ENCODE results near the gene ITPK1.

ITPK1 gene

GRCh38 chr14:93079865-93080403 is 35.8 kb downstream of the ITPK1 start:
- peaks cover 48 to 50% of the 10 kb centered on the region in 2 donors for H3K4me1 Mint-ChIP-seq (ENCODE audit: low read depth in 2 of 2)
- H3K27ac Mint-ChIP-seq = no peak overlapping the region
- H3K27me3 Mint-ChIP-seq = no peaks in the 10 kb centered on the region

GRCh38 chr14:93079321-93079720 is 36.4 kb downstream of the ITPK1 start:
- peaks cover 48 to 54% of the 10 kb centered on the region in 2 donors for H3K4me1 Mint-ChIP-seq (ENCODE audit: low read depth in 2 of 2)
- peaks cover 11% of the 10 kb centered on the region for H3K36me3 Mint-ChIP-seq (ENCODE audit: insufficient read depth)
- peak overlapping the region; percentile 12 to 81 for H3K27ac Mint-ChIP-seq
- H3K9me3 Mint-ChIP-seq = no peaks in the 10 kb centered on the region
- ATAC-seq (replicated peaks) (no peak), DNase-seq (no peak)
- H3K27me3 Mint-ChIP-seq = no peaks in the 10 kb centered on the region
- peak overlapping the region in 1 of 2 donors; percentile 13 for H3K4me3 Mint-ChIP-seq

More at GRCh38 chr14:93079865-93080403, 35.8 kb downstream of the ITPK1 start:
- DNase-seq (no peak), ATAC-seq (replicated peaks) (no peak)
- no peaks in the 10 kb centered on the region for H3K9me3 Mint-ChIP-seq
- H3K4me3 Mint-ChIP-seq = no peak overlapping the region
- H3K36me3 Mint-ChIP-seq (ENCODE audit: insufficient read depth) = peaks cover 11% of the 10 kb centered on the region

GRCh38 chr14:93078870-93079269 is 36.9 kb downstream of the ITPK1 start:
- Mint-ChIP-seq H3K27ac (peak overlapping the region; percentile 12 to 81), H3K36me3 (ENCODE audit: insufficient read depth) (peaks cover 11% of the 10 kb centered on the region), H3K9me3 (no peaks in the 10 kb centered on the region), H3K4me1 (ENCODE audit: low read depth in 2 of 2) (peaks cover 49 to 57% of the 10 kb centered on the region in 2 donors), H3K27me3 (no peaks in the 10 kb centered on the region), H3K4me3 (peak overlapping the region in 1 of 2 donors; percentile 13)
- ATAC-seq (replicated peaks) (no peak), DNase-seq (no peak)

- DNase-seq (no peak), ATAC-seq (replicated peaks) (no peak)
- H3K4me1 Mint-ChIP-seq (ENCODE audit: low read depth in 2 of 2) = peaks cover 49% of the 10 kb centered on the region in 2 donors
- peak overlapping the region; percentile 29 to 82 for H3K27ac Mint-ChIP-seq
- peak overlapping the region; percentile 7 to 15 for H3K4me3 Mint-ChIP-seq
- H3K27me3 Mint-ChIP-seq = no peaks in the 10 kb centered on the region
- no peaks in the 10 kb centered on the region for H3K9me3 Mint-ChIP-seq
- peaks cover 8% of the 10 kb centered on the region for H3K36me3 Mint-ChIP-seq (ENCODE audit: insufficient read depth)
Measured at GRCh38 chr14:93076755-93077154, 39.0 kb downstream of the ITPK1 start.

- DNase-seq (no peak), ATAC-seq (replicated peaks) (no peak)
- peaks cover 44 to 47% of the 10 kb centered on the region in 2 donors for H3K4me1 Mint-ChIP-seq (ENCODE audit: low read depth in 2 of 2)
- no peak overlapping the region for H3K4me3 Mint-ChIP-seq
- peaks cover 8% of the 10 kb centered on the region for H3K36me3 Mint-ChIP-seq (ENCODE audit: insufficient read depth)
- H3K27ac Mint-ChIP-seq = peak overlapping the region; percentile 82 to 95
- H3K9me3 Mint-ChIP-seq = no peaks in the 10 kb centered on the region
- H3K27me3 Mint-ChIP-seq = no peaks in the 10 kb centered on the region
Measured at GRCh38 chr14:93075891-93076290, 39.8 kb downstream of the ITPK1 start.

GRCh38 chr14:93073910-93074769 is 41.6 kb downstream of the ITPK1 start:
- no peak for DNase-seq
- H3K36me3 Mint-ChIP-seq (ENCODE audit: insufficient read depth) = peaks cover 5% of the 10 kb centered on the region
- no peaks in the 10 kb centered on the region for H3K9me3 Mint-ChIP-seq
- peak overlapping the region; percentile 81 to 84 for H3K27ac Mint-ChIP-seq
- peak; percentile 45 for ATAC-seq (replicated peaks)
- no peaks in the 10 kb centered on the region for H3K27me3 Mint-ChIP-seq
- peak overlapping the region; percentile 22 to 53 for H3K4me3 Mint-ChIP-seq
- H3K4me1 Mint-ChIP-seq (ENCODE audit: low read depth in 2 of 2) = peaks cover 37 to 44% of the 10 kb centered on the region in 2 donors

GRCh38 chr14:93073358-93073707 is 42.4 kb downstream of the ITPK1 start:
- ATAC-seq (replicated peaks) = no peak
- Mint-ChIP-seq H3K4me1 (ENCODE audit: low read depth in 2 of 2) (peaks cover 36 to 42% of the 10 kb centered on the region in 2 donors), H3K27me3 (no peaks in the 10 kb centered on the region), H3K4me3 (peak overlapping the region; percentile 22 to 53), H3K9me3 (no peaks in the 10 kb centered on the region), H3K27ac (peak overlapping the region; percentile 81 to 84), H3K36me3 (ENCODE audit: insufficient read depth) (peaks cover 3% of the 10 kb centered on the region)
- no peak for DNase-seq

- Mint-ChIP-seq H3K9me3 (no peaks in the 10 kb centered on the region), H3K27ac (peak overlapping the region; percentile 69 to 81), H3K27me3 (no peaks in the 10 kb centered on the region), H3K4me1 (ENCODE audit: low read depth in 2 of 2) (peaks cover 36 to 42% of the 10 kb centered on the region in 2 donors), H3K4me3 (peak overlapping the region; percentile 52 to 53), H3K36me3 (ENCODE audit: insufficient read depth) (peaks cover 3% of the 10 kb centered on the region)
- ATAC-seq (replicated peaks) (peak; percentile 43), DNase-seq (no peak)
Measured at GRCh38 chr14:93072659-93073357, 42.9 kb downstream of the ITPK1 start.

GRCh38 chr14:93068711-93069110 is 47.0 kb downstream of the ITPK1 start:
- peaks cover 42 to 53% of the 10 kb centered on the region in 2 donors for H3K4me1 Mint-ChIP-seq (ENCODE audit: low read depth in 2 of 2)
- no peak for ATAC-seq (replicated peaks)
- H3K4me3 Mint-ChIP-seq = no peak overlapping the region
- H3K36me3 Mint-ChIP-seq (ENCODE audit: insufficient read depth) = peaks cover 11% of the 10 kb centered on the region
- DNase-seq = no peak
- H3K27ac Mint-ChIP-seq = peak overlapping the region in 1 of 2 donors; percentile 78
- H3K9me3 Mint-ChIP-seq = no peaks in the 10 kb centered on the region
- H3K27me3 Mint-ChIP-seq = no peaks in the 10 kb centered on the region

- H3K4me3 Mint-ChIP-seq = peak overlapping the region; percentile 74
- ATAC-seq (replicated peaks) (no peak), DNase-seq (no peak)
- H3K27me3 Mint-ChIP-seq = no peaks in the 10 kb centered on the region
- no peaks in the 10 kb centered on the region for H3K9me3 Mint-ChIP-seq
- peak overlapping the region; percentile 91 to 92 for H3K27ac Mint-ChIP-seq
- peaks cover 35 to 42% of the 10 kb centered on the region in 2 donors for H3K4me1 Mint-ChIP-seq (ENCODE audit: low read depth in 2 of 2)
- H3K36me3 Mint-ChIP-seq (ENCODE audit: insufficient read depth) = peaks cover 11% of the 10 kb centered on the region
Measured at GRCh38 chr14:93067088-93067487, 48.6 kb downstream of the ITPK1 start.

- Mint-ChIP-seq H3K27ac (peak overlapping the region; percentile 91 to 92), H3K4me1 (ENCODE audit: low read depth in 2 of 2) (peaks cover 44 to 45% of the 10 kb centered on the region in 2 donors), H3K27me3 (no peaks in the 10 kb centered on the region), H3K9me3 (no peaks in the 10 kb centered on the region), H3K4me3 (peak overlapping the region; percentile 74), H3K36me3 (ENCODE audit: insufficient read depth) (peaks cover 11% of the 10 kb centered on the region)
- no peak for DNase-seq
- ATAC-seq (replicated peaks) = no peak
Measured at GRCh38 chr14:93065272-93065730, 50.4 kb downstream of the ITPK1 start.

- ATAC-seq (replicated peaks) (no peak), DNase-seq (no peak)
- peaks cover 47 to 49% of the 10 kb centered on the region in 2 donors for H3K4me1 Mint-ChIP-seq (ENCODE audit: low read depth in 2 of 2)
Measured at GRCh38 chr14:93064411-93065271, 51.1 kb downstream of the ITPK1 start.

More at GRCh38 chr14:93064411-93065271, 51.1 kb downstream of the ITPK1 start:
- Mint-ChIP-seq H3K36me3 (ENCODE audit: insufficient read depth) (peaks cover 11% of the 10 kb centered on the region), H3K9me3 (no peaks in the 10 kb centered on the region), H3K27ac (peak overlapping the region; percentile 91 to 92), H3K4me3 (peak overlapping the region; percentile 33 to 74), H3K27me3 (no peaks in the 10 kb centered on the region)
